GM23338 (cell line): ENCODE results near the gene TBL1XR1.

Source experiments
- EZH2 ChIP-seq: fragments of 200-600 bp; sonication (generic); IDR thresholded peaks from one replicate; pipeline ENCODE4 v1.8.0; 2017; ENCODE audit warnings: antibody characterized with exemption, mild to moderate bottlenecking, low read depth; ENCODE audit not compliant: unreplicated experiment
- EZH2phosphoT487 ChIP-seq: fragments of 200-600 bp; sonication (generic); IDR thresholded peaks from one replicate; pipeline ENCODE4 v1.8.1; 2018; ENCODE audit warnings: antibody characterized with exemption; ENCODE audit not compliant: unreplicated experiment
- NANOG ChIP-seq: IDR thresholded peaks from 2 replicates; pipeline ENCODE4 v1.6.1; 2016; ENCODE audit warnings: antibody characterized with exemption, borderline replicate concordance
- POLR2AphosphoS5 ChIP-seq: IDR thresholded peaks from 2 replicates; pipeline ENCODE4 v1.6.1; 2016; ENCODE audit warnings: antibody characterized with exemption, low read depth
- ZNF331 ChIP-seq: fragments of 250-450 bp; sonication (Bioruptor Pico); IDR thresholded peaks from 2 replicates; pipeline ENCODE4 v1.5.0; 2020; ENCODE audit warnings: low read depth, mild to moderate bottlenecking, moderate library complexity
- TF ChIP-seq, protein P1 (sequence below), 2 experiments: fragments of 200-600 bp in 1 of 2; sonication (generic) in 1 of 2; conservative IDR thresholded peaks; 2 replicates each; pipeline versions ENCODE4 v1.5.1 to v1.6.1; 2016 to 2017; ENCODE audit warnings: antibody characterized with exemption in 2 of 2, low read depth in 2 of 2, mild to moderate bottlenecking in 2 of 2, moderate library complexity in 1 of 2
- TF ChIP-seq, protein P2 (sequence below): IDR thresholded peaks from one replicate; pipeline ENCODE4 v1.6.1; 2018; ENCODE audit warnings: antibody characterized with exemption; ENCODE audit not compliant: unreplicated experiment

DNA sequence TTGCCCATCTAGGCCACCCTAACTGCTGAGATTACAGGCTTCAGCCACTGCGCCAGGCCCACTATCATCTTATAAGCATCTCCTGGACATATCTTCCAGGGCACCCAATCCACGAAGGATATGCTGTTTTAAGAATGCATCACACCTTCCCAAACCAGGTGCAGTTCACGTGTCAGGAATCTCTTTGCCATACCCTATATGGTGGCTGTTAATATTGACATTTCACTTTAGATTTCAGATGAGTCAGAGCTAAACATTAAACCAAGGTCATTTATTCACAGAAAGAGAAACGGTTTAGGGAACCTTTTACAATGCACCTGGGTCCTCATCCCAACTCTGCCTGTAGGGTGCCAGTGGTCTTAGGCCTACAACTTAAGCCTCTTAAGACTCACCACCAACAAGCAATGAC, 85.7 kb downstream of the TBL1XR1 start:
- TF ChIP-seq, protein P1, sequence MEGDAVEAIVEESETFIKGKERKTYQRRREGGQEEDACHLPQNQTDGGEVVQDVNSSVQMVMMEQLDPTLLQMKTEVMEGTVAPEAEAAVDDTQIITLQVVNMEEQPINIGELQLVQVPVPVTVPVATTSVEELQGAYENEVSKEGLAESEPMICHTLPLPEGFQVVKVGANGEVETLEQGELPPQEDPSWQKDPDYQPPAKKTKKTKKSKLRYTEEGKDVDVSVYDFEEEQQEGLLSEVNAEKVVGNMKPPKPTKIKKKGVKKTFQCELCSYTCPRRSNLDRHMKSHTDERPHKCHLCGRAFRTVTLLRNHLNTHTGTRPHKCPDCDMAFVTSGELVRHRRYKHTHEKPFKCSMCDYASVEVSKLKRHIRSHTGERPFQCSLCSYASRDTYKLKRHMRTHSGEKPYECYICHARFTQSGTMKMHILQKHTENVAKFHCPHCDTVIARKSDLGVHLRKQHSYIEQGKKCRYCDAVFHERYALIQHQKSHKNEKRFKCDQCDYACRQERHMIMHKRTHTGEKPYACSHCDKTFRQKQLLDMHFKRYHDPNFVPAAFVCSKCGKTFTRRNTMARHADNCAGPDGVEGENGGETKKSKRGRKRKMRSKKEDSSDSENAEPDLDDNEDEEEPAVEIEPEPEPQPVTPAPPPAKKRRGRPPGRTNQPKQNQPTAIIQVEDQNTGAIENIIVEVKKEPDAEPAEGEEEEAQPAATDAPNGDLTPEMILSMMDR (conservative IDR thresholded peaks at IDR 0.05; ENCODE audit: low read depth in 2 of 2): no peak
- TF ChIP-seq EZH2phosphoT487 (no peak), ZNF331 (CRISPR knock-in tag) (no peak), EZH2 (no peak), NANOG (no peak), POLR2AphosphoS5 (no peak)
- TF ChIP-seq, protein P2, sequence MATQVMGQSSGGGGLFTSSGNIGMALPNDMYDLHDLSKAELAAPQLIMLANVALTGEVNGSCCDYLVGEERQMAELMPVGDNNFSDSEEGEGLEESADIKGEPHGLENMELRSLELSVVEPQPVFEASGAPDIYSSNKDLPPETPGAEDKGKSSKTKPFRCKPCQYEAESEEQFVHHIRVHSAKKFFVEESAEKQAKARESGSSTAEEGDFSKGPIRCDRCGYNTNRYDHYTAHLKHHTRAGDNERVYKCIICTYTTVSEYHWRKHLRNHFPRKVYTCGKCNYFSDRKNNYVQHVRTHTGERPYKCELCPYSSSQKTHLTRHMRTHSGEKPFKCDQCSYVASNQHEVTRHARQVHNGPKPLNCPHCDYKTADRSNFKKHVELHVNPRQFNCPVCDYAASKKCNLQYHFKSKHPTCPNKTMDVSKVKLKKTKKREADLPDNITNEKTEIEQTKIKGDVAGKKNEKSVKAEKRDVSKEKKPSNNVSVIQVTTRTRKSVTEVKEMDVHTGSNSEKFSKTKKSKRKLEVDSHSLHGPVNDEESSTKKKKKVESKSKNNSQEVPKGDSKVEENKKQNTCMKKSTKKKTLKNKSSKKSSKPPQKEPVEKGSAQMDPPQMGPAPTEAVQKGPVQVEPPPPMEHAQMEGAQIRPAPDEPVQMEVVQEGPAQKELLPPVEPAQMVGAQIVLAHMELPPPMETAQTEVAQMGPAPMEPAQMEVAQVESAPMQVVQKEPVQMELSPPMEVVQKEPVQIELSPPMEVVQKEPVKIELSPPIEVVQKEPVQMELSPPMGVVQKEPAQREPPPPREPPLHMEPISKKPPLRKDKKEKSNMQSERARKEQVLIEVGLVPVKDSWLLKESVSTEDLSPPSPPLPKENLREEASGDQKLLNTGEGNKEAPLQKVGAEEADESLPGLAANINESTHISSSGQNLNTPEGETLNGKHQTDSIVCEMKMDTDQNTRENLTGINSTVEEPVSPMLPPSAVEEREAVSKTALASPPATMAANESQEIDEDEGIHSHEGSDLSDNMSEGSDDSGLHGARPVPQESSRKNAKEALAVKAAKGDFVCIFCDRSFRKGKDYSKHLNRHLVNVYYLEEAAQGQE: no peak
